ENCODE results near the gene ARID1B.

The ARID1B gene

GRCh38 chr6:157094038-157094437 lies 316.9 kb downstream of the ARID1B start:
- peaks cover 38% of the 10 kb centered on the region for H3K4me1 Mint-ChIP-seq
- H3K9me3 Mint-ChIP-seq = no peaks in the 10 kb centered on the region
- no peak overlapping the region for H3K4me3 Mint-ChIP-seq
- ATAC-seq (peak; percentile 70), DNase-seq (ENCODE audit: low spot score in 2 of 2) (no peak)
- peaks cover 7% of the 10 kb centered on the region for H3K36me3 Mint-ChIP-seq
- H3K27ac Mint-ChIP-seq = peak overlapping the region; percentile 38

- H3K27ac Mint-ChIP-seq = peak overlapping the region; percentile 59
- no peak overlapping the region for H3K4me3 Mint-ChIP-seq
- H3K36me3 Mint-ChIP-seq = peaks cover 10% of the 10 kb centered on the region
- H3K9me3 Mint-ChIP-seq = no peaks in the 10 kb centered on the region
- ATAC-seq (no peak), DNase-seq (ENCODE audit: low spot score in 2 of 2) (no peak)
- H3K4me1 Mint-ChIP-seq = peaks cover 41% of the 10 kb centered on the region
These were observed 317.9 kb downstream of the ARID1B start for GRCh38 chr6:157095084-157095483.

- peaks cover 14% of the 10 kb centered on the region for H3K36me3 Mint-ChIP-seq
- DNase-seq (ENCODE audit: low spot score in 2 of 2) (no peak), ATAC-seq (no peak)
- peaks cover 46% of the 10 kb centered on the region for H3K4me1 Mint-ChIP-seq
- H3K4me3 Mint-ChIP-seq = no peak overlapping the region
- H3K9me3 Mint-ChIP-seq = no peaks in the 10 kb centered on the region
- peak overlapping the region; percentile 59 for H3K27ac Mint-ChIP-seq
These were observed 318.4 kb downstream of the ARID1B start for GRCh38 chr6:157095569-157095968.

GRCh38 chr6:157096105-157096504 lies 318.9 kb downstream of the ARID1B start:
- DNase-seq (ENCODE audit: low spot score in 2 of 2) (no peak), ATAC-seq (no peak)
- no peaks in the 10 kb centered on the region for H3K9me3 Mint-ChIP-seq
- peaks cover 51% of the 10 kb centered on the region for H3K4me1 Mint-ChIP-seq
- H3K36me3 Mint-ChIP-seq = peaks cover 14% of the 10 kb centered on the region
- H3K4me3 Mint-ChIP-seq = no peak overlapping the region
- no peak overlapping the region for H3K27ac Mint-ChIP-seq

GRCh38 chr6:157096522-157096921 lies 319.3 kb downstream of the ARID1B start:
- Mint-ChIP-seq H3K4me3 (no peak overlapping the region), H3K9me3 (no peaks in the 10 kb centered on the region), H3K36me3 (peaks cover 14% of the 10 kb centered on the region), H3K27ac (no peak overlapping the region), H3K4me1 (peaks cover 55% of the 10 kb centered on the region)
- DNase-seq (ENCODE audit: low spot score in 2 of 2) (no peak), ATAC-seq (no peak)

GRCh38 chr6:157097255-157097955 lies 320.2 kb downstream of the ARID1B start:
- peak overlapping the region; percentile 24 for H3K27ac Mint-ChIP-seq
- peaks cover 14% of the 10 kb centered on the region for H3K36me3 Mint-ChIP-seq
- DNase-seq (ENCODE audit: low spot score in 2 of 2) (no peak), ATAC-seq (no peak)
- peaks cover 58% of the 10 kb centered on the region for H3K4me1 Mint-ChIP-seq
- no peaks in the 10 kb centered on the region for H3K9me3 Mint-ChIP-seq
- no peak overlapping the region for H3K4me3 Mint-ChIP-seq

GRCh38 chr6:157098999-157099398 lies 321.8 kb downstream of the ARID1B start:
- H3K36me3 Mint-ChIP-seq = peaks cover 20% of the 10 kb centered on the region
- no peaks in the 10 kb centered on the region for H3K9me3 Mint-ChIP-seq
- DNase-seq (ENCODE audit: low spot score in 2 of 2) (no peak), ATAC-seq (no peak)
- no peak overlapping the region for H3K4me3 Mint-ChIP-seq
- H3K27ac Mint-ChIP-seq = no peak overlapping the region
- peaks cover 48% of the 10 kb centered on the region for H3K4me1 Mint-ChIP-seq

GRCh38 chr6:157099912-157100593 lies 322.9 kb downstream of the ARID1B start:
- H3K9me3 Mint-ChIP-seq = no peaks in the 10 kb centered on the region
- H3K27ac Mint-ChIP-seq = peak overlapping the region; percentile 76
- H3K4me1 Mint-ChIP-seq = peaks cover 45% of the 10 kb centered on the region
- H3K36me3 Mint-ChIP-seq = peaks cover 22% of the 10 kb centered on the region
- peak; percentile 100 for ATAC-seq
- DNase-seq (ENCODE audit: low spot score in 2 of 2) = peak; percentile 37 to 75
- peak overlapping the region; percentile 37 for H3K4me3 Mint-ChIP-seq

GRCh38 chr6:157101166-157101565 lies 324.0 kb downstream of the ARID1B start:
- no peak for ATAC-seq
- H3K9me3 Mint-ChIP-seq = no peaks in the 10 kb centered on the region
- H3K27ac Mint-ChIP-seq = no peak overlapping the region
- H3K36me3 Mint-ChIP-seq = peaks cover 22% of the 10 kb centered on the region
- no peak for DNase-seq (ENCODE audit: low spot score in 2 of 2)
- peaks cover 53% of the 10 kb centered on the region for H3K4me1 Mint-ChIP-seq
- no peak overlapping the region for H3K4me3 Mint-ChIP-seq

GRCh38 chr6:157104803-157105202 lies 327.6 kb downstream of the ARID1B start:
- H3K36me3 Mint-ChIP-seq = peaks cover 17% of the 10 kb centered on the region
- DNase-seq (ENCODE audit: low spot score in 2 of 2) (no peak), ATAC-seq (no peak)
- H3K4me3 Mint-ChIP-seq = no peak overlapping the region
- H3K9me3 Mint-ChIP-seq = no peaks in the 10 kb centered on the region
- no peak overlapping the region for H3K27ac Mint-ChIP-seq
- peaks cover 57% of the 10 kb centered on the region for H3K4me1 Mint-ChIP-seq

GRCh38 chr6:157106487-157106886 lies 329.3 kb downstream of the ARID1B start:
- DNase-seq (ENCODE audit: low spot score in 2 of 2) = no peak
- Mint-ChIP-seq H3K36me3 (peaks cover 17% of the 10 kb centered on the region), H3K4me1 (peaks cover 40% of the 10 kb centered on the region), H3K27ac (peak overlapping the region; percentile 50), H3K4me3 (no peak overlapping the region), H3K9me3 (no peaks in the 10 kb centered on the region)
- ATAC-seq = peak; percentile 75

GRCh38 chr6:157107571-157107914 lies 330.4 kb downstream of the ARID1B start:
- Mint-ChIP-seq H3K4me1 (peaks cover 37% of the 10 kb centered on the region), H3K27ac (no peak overlapping the region), H3K9me3 (no peaks in the 10 kb centered on the region), H3K4me3 (no peak overlapping the region), H3K36me3 (peaks cover 23% of the 10 kb centered on the region)
- DNase-seq (ENCODE audit: low spot score in 2 of 2) (no peak), ATAC-seq (no peak)

GRCh38 chr6:157107915-157108651 lies 330.9 kb downstream of the ARID1B start:
- DNase-seq (ENCODE audit: low spot score in 2 of 2) (no peak), ATAC-seq (peak; percentile 96)
- Mint-ChIP-seq H3K36me3 (peaks cover 23% of the 10 kb centered on the region), H3K27ac (no peak overlapping the region), H3K4me1 (peaks cover 38% of the 10 kb centered on the region), H3K4me3 (no peak overlapping the region), H3K9me3 (no peaks in the 10 kb centered on the region)

- H3K36me3 Mint-ChIP-seq = peaks cover 26% of the 10 kb centered on the region
- DNase-seq (ENCODE audit: low spot score in 2 of 2) (no peak), ATAC-seq (no peak)
- H3K27ac Mint-ChIP-seq = peak overlapping the region; percentile 18
- H3K4me1 Mint-ChIP-seq = peaks cover 42% of the 10 kb centered on the region
- no peaks in the 10 kb centered on the region for H3K9me3 Mint-ChIP-seq
- H3K4me3 Mint-ChIP-seq = no peak overlapping the region
These were observed 331.7 kb downstream of the ARID1B start for GRCh38 chr6:157108923-157109322.

GRCh38 chr6:157110607-157111006 lies 333.4 kb downstream of the ARID1B start:
- ATAC-seq (peak; percentile 49), DNase-seq (ENCODE audit: low spot score in 2 of 2) (no peak)
- Mint-ChIP-seq H3K4me1 (peaks cover 36% of the 10 kb centered on the region), H3K4me3 (no peak overlapping the region), H3K27ac (no peak overlapping the region), H3K36me3 (peaks cover 34% of the 10 kb centered on the region), H3K9me3 (no peaks in the 10 kb centered on the region)

GRCh38 chr6:157113389-157113788 lies 336.2 kb downstream of the ARID1B start:
- Mint-ChIP-seq H3K4me1 (peaks cover 13% of the 10 kb centered on the region), H3K27ac (no peak overlapping the region), H3K9me3 (no peaks in the 10 kb centered on the region), H3K36me3 (peaks cover 34% of the 10 kb centered on the region), H3K4me3 (no peak overlapping the region)
- no peak for ATAC-seq
- DNase-seq (ENCODE audit: low spot score in 2 of 2) = no peak

Measured in stimulated activated effector memory CD8-positive, alpha-beta T cell treated with anti-CD3 and anti-CD28 coated beads, Interleukin-12 subunit alpha, Interleukin-12 subunit beta, amount 100 ng/mL, for 72 hours (primary cell).